HG02970 (cell line): ENCODE results near the gene PDGFD.

Experiments
- ATAC-seq: cut with Tn5 transposase; IDR thresholded peaks from one replicate; pipeline ENCODE4 v1.9.1; 2021; ENCODE audit warnings: mild to moderate bottlenecking, moderate library complexity, moderate number of reproducible peaks; ENCODE audit not compliant: unreplicated experiment, low FRiP score

Gene PDGFD

DNA sequence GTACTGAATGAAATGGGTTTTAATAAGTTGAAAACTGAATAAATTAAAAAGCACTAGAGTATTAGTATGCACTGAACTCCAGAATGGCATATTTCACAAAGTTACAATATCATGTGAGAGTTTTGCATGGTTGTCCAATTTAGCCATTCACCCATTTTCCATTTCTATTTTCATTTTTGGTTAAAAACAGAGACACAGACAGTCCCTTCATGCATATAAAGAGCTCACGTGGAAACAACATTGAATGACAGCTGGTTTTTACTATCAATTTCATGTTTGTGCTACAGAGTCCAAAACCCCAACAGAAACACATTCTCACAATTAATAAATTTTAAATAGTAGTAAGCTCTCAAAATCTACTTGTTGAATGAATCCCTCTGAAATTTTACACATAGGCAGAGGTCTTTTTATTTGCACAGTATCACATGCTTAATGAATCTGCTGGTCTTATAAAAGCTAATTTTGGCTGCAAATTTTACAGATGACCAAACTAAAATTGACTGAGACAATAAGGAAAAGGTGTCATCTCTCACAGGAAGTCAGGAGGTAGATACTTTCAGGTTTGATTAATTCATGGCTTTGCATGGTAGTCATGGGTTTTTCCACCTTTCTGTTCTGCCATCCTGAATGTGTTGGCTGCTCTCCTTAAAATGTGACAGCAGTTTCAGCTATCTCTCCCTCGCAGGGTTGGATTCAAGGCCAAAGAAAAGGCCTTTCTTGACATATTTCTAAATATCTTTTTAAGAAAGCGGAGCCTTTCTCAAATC lies 148.1 kb downstream of the PDGFD start:
- ATAC-seq, result peak; percentile 80

DNA sequence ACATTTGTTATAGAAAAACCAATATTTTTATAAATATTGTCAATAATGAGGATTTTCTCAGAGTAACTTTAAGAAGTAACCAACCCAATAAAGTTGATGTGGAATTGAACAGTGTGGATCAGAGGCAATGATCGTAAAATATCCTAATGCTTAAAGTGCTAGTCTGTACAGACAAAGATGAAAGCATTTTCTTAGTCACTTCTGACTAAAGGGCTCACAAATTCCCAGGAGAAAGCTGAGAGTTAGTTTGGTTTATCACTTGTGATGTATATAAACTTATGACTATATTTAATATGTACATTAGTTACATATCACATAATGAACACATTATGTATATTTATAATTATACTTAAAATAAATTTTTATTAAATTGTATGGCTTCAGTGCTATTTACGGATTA lies 152.9 kb downstream of the PDGFD start:
- no peak for ATAC-seq

DNA sequence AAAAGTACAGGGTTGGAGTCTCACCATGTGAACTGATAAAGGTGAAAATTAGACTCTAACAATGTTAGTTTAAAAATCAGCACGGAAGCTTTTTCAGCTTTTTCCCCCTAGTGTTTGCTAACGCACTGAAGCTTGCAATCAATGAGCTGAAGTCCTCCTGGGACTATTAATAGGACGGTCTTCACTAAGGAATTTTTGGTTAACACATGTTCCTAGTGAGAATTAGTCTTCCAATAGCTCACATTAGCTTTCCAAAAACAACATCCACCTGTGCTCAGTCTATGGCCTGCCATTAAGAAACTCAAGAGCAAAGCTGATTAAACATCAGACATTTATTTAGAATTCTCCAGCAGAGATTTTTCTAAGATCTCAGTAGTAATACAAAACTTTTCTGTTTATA lies 154.2 kb downstream of the PDGFD start:
- ATAC-seq, result no peak

DNA sequence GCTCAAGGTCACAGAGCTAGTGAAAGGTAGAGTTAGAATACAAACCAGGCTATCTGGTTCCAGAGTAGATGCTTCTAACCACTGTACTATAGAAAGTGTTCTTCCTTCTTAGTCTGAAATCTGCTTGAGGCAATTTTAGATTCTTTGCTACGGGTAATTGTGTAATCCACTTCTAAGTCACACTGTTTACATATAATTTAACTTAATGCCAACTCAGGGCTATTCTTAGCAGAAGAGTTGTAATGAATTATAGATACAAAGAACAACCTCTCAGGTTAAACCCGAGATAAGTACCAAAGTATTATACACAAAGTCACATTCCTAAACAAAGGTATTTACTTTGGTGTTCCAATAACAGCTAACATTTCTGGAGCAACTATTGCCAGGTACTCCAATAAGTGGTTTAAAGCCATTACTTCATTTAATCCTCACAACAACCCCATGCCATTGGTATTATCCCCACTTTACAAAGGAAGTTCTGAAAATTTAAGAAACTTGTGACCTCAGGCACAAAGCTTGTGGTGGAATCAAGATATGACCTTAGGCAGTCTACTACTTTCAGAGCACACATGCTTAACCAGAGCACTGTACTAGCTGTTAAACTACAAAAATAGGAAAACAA lies 158.6 kb downstream of the PDGFD start:
- ATAC-seq, result no peak

DNA sequence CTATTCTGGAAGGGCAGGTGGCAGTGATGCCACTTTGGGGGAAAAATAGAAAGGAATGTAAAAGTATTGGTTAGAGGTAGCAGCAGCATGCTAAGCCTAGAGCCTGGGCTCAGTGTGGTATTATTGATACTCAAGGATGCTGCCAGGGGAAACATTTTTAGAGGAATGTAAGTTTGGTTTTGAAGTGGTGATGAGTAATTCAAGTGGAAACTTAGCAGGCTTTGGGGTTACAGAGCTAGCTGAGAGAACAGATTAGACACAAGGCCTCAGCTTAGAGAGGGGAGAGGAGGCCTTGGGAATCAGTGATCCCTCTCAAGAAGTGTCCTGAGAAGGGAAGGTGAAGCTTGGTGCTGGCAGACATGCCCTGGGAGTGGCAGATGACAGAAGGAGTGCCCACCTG lies 160.5 kb downstream of the PDGFD start:
- ATAC-seq, result no peak

DNA sequence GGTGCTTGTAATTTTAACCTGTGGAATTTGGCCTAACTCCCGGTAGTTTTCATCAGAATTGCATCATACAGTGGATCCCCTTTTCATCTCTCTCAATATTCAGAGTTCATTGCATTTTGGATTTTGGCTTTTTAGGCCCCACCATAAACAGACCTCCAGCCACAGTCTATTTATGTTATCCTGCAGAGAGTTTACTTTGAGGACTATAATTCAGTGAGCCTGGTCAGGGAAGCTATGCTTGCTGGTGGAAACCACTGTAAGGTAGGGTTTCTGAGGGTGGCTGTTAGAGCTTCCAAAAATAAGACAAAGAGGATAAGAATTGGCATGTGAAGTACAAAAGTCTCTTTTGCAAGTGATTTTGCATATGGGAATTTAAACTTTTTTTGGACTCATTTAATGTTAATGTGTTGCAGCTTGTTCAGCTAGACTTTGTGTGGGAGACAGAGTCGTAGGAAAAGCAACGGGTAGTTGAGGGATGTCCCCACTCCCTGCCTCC lies 162.3 kb downstream of the PDGFD start:
- no peak for ATAC-seq

DNA sequence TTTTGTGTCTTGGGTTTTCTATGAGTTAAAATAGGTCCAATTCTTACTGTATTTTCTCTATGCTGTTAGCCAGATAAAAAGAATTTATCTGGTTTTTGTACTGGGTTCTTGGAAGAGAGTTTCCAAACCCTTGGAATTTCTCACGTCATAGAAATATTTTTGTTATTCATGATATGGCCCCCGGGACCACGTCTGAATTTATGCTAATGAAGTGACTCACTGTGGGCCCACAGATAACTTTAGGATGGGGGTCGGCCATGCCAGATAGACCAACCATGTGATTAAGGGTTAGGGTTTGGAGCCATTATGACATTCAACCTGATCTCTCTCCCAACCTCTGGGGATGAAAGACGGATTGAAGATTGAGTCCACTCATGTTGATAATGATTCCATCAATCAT lies 163.1 kb downstream of the PDGFD start:
- ATAC-seq, result no peak

DNA sequence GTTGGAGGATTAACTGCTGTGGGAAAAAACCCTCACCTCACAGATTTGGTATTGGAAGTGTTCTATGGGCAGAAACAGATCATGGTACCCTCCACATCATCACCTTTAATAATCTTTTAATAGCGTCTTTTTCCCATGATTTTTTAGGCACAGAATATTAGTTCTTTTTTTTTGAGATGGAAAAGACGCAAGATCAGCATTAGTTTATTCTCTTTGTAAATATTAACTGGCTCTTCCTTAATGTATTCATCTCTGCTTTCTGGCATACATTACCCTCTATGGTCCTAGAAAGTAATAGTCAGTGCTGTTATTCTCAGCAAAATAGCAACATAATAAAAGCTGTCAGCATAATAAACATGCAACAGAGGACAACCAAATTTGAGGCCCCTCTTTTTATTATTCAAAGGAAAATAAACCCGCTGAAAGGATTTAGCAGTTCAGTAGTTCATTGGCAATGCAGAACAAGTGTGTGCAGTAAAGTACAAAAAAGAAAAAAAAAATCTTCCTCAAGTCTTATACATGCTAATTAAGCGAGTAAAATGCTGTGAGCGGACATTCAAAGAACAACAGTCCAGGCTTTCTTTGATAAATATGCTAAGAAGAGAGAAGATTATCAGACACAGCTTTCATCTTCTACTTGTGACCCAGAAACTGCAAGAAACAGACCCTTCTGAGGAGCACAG lies 165.0 kb downstream of the PDGFD start:
- ATAC-seq, result no peak

DNA sequence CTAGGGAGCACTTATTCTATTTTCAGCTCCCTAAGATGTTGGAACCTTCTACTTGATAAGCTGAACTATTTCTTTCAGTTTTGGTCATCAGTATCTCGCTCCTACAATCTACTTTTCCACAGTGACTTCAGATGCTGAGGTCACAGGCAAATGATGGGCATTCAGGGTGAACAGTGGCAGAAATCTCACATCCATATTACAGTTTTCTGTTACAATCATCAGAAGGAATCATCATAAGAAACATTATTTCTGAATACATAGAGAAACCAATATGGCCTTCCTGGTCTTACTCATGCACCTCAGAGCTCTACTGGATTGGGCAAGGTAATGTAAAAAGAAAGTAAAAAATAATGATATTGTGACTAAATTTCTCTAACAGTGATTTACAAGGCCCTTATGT lies 166.9 kb downstream of the PDGFD start:
- no peak for ATAC-seq

DNA sequence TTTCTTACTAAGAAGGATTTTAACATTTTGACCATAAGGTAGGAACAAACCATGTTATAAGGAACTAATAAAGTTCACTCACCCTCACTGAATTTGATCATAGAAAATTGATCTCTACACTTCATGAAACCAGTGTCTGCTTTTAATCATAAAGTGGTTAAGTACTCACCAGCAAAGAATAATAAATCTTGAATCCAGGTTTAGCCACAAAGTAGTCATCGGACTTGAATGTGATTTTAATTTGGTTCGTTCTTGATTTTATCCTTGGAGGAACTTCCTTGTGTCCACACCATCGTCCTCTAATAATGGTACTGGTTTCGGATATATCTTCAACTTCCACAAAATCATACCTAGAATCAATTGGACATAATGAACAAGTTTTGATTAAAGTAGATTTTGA lies 168.1 kb downstream of the PDGFD start:
- no peak for ATAC-seq

DNA sequence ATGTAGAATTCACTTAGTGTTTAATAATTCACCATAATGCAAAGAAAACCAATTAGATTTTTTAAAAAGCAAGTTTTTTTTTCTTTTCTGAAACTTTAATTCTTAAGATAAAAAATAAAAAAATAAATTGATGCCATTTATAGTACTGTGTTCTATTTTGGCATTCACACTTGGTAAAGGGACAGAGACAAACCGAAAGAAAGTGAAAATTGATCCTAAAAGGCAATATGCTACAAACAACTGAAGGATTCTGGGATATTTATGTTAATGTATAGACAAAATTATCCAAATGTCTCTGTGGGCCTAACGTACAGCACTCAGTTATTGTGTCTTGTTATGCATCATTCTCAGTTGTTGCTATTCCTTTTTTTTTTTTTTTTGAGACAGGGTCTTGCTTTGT lies 169.4 kb downstream of the PDGFD start:
- ATAC-seq, result no peak

DNA sequence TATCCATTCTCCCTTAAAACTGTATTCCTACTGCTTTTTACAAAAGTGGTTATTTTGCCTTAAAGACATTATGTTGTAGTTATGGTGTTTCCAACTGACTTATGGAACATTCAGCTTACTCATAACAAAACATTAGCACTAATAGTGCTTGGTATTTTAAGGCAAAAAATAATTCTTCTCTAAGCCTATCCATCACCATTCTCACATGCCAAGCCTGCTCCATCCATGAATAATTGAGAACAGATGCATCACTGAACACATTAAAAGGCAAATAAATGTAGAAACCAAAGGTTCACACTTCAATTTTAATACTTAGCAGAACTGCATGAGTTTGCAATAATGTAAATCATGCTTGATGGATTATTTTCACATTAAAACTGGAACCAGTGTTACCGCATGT lies 169.9 kb downstream of the PDGFD start:
- no peak for ATAC-seq

DNA sequence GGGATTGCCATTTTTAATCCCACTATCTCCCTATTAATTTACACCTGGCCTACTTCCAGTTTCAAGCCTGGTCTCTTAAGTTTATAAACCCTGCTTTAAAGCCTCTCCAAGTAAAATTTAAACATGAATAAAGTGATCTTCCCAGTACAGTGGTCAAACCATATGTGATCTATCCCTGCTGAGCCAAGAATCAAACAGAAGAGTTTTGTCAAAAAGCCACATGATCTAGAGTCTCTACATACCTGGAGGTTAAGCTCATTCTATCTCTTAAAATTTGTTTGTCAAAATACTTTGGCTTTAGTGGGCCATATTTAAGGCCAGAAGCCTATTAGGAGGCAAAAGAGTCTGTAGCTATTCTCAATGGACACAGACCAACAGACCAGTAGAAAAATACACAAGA lies 170.4 kb downstream of the PDGFD start:
- ATAC-seq, result no peak

DNA sequence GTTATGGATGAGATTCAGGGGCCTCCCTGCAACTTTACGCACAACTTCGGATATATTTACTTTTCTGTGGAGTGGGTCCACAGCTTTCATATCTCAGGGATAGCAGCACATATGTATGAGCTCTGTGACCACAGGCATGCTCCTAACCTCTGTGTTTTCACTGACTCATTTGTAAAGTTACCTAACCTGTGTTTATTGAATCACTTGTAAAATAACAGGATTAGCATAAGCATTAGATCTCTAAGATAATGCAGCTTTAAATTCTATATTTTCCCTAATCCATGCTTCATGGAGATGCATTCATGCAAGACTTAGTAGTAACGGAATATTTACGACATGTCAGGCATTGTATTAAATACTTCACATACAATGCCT lies 175.4 kb downstream of the PDGFD start:
- ATAC-seq, result no peak

DNA sequence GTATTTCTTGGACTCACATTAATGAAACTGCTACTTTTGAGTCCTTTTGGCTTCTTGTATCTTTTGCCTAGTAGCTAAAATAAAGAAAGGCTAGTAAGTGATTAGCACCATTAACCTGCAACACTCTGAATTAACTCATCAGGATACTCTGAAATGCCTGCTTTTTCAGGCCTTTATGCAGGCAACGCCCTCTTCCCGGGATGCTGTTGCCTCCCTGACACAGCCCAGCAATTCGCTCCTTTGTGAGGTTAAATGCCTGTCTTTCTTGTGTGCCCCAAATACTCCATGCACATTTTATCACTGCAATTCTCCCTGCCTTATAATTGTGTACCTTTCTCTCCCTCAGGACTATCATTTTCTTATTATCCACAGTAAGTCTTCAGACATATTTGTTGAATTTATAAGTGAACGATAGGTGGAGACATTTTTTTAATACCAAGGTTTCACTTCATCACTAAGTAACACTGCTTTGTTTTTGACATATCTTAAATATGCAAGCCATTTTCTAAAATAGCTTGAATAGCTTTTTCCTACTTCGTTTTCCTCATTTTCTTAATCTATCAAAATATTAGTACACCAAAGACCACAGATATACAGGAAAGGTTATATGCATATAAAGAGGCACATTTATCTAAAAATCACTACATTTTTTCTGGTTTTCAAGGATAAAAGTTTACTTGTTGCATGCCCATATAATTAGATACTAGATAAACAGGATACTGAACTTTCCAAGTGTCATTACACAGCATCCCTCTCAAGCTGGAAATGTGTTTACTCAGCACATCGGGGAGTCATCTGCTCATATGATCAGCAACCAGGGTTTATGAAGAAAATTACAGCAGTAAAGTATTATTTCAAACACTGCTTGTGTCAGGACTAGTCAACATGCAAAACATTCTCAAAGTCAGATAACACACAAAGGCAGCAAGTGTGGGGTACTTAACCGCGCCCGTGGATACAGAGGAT lies 176.0 kb downstream of the PDGFD start:
- ATAC-seq, result no peak

DNA sequence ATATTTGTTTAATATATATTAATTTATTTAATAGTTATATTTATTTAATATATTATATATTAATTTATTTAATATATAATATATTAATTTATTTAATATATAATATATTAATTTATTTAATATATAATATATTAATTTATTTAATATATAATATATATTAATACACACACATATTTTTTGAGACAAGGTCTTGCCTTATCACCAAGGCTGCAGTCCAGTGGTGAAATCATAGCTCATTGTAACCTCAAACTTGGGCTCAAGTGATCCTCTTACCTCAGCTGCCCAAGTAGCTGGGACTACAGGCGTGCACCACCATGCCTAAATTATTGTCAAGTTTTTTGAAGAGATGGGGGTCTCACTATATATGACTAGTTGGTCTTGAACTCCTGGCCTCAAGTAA lies 178.9 kb downstream of the PDGFD start:
- no peak for ATAC-seq

DNA sequence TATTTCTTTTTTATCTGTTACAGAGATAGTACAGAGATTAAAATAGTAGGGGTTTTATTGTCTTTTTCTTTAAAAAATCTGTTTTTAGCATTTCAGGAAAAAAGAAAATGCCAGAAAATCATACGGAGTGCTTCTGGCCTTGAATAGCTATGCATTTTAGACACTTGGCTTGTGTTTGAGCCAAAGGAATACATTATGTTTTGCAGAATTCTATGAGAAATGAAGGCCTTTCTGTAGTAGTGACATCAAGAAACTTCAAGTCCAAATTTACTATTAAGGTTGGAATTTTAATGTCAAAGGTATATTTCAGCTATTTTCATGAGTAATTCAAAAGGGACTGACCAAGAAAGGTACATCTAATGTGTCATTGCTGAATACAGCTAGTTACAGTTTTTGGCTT lies 183.8 kb downstream of the PDGFD start:
- no peak for ATAC-seq

DNA sequence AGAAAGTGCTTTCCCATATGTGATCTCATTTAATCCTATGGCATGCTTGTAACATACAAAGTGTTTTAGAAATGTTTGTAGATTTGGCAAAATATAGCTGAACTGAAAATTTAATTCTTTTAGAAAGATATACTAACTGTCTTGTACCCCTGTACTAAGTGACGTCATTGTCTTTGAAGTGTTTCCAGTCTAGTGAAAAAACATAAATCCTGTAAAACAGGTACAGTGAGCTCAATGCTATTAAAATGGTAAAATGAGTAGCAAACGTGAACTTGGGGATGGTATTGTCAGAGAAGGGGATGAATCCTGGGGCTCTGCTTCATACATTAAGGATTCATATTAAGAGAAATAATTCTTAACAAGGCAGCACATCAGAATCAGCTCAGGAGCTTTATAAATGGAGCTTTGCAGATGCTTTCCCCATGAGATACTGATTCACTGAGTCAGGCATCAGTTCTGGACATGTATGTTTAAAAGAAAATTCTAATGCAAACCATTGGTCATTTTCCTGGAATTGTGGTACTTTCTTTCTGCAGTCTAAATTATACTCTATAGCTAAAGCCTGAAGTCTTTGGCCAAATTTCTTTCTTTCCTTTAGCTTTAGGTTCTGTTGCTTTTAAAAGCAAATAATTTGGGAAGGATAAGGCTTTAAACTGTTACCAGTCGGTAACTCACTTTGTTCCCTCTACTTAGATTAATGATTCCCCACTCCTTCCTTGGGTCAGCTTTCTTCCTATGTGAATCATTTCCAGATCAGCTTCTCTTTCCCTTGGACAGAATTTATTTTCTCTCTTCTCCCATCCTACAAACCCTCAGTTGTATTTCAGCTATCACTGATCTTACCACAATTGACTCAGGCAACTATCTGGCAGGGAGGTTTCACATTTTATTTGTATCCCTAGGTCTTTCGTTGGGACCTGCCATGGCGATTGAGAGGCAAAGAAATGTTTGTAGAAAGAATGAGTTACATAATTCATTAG lies 185.0 kb downstream of the PDGFD start:
- ATAC-seq, result no peak

DNA sequence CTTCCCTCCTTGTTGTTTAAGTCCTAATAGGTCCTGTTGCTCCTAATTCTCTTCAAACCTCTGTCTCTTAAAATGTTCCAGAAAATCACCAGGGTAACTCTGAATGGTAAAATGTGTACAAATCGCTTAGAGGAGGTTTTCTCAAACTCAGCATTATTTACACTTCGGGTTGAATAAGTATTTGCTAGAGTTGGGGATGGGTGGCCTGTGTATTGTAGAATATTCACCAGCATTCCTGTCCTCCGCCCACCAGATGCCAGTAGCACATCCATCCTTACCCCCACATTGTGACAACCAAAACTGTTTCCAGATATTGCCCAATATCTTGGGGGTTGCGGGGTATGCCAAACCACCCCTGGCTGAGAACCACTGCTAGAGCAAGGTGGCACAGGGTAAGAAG lies 191.9 kb downstream of the PDGFD start:
- no peak for ATAC-seq
